SH-SY5Y (cell line): Measurements from ENCODE around the gene RNF166.

Experiments
- GATA2 ChIP-seq: IDR thresholded peaks from 2 replicates; pipeline ENCODE4 v1.6.1; 2011; ENCODE audit warnings: mild to moderate bottlenecking, low read depth, low read length
- GATA3 ChIP-seq: IDR thresholded peaks from 2 replicates; pipeline ENCODE4 v1.6.1; 2011; ENCODE audit warnings: low read depth, mild to moderate bottlenecking, low read length, moderate library complexity

DNA sequence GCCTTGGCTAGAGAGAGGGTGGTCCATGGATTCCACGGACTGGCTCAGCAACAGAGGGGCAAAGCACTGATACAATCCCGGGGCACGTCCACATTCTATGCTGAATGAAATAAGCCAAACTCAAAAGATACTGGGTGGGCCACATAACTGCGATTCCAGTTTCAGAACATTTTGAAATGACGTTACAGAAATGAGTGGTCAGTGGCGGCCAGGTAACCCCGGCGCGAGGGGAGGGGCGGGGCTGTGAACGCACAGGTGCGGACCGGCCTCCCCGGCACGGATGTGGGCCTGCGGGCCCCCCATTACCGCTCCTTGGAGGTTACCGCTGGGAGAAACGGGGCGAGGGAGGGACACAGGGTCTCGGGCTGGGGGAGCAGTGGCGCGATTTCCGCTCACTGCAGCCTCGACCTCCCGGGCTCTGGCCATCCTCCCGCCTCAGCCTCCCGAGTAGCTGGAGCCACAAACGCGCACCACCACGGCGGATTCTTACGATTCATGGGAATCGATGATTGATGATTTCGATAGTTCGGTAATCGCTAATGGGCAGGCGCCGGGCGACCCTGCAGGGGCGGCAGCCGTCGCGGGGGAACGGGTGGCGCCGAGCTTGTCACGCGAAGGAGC, 43.9 kb downstream of the RNF166 start:
- TF ChIP-seq GATA2 (no peak), GATA3 (no peak)
